ENCODE results near the gene BRI3.
"Not testable (repeated sequence)": the region's sequence is repeated elsewhere in the genome, so short reads cannot be mapped to it uniquely, and the experiment has no call there.

BRI3 gene

DNA sequence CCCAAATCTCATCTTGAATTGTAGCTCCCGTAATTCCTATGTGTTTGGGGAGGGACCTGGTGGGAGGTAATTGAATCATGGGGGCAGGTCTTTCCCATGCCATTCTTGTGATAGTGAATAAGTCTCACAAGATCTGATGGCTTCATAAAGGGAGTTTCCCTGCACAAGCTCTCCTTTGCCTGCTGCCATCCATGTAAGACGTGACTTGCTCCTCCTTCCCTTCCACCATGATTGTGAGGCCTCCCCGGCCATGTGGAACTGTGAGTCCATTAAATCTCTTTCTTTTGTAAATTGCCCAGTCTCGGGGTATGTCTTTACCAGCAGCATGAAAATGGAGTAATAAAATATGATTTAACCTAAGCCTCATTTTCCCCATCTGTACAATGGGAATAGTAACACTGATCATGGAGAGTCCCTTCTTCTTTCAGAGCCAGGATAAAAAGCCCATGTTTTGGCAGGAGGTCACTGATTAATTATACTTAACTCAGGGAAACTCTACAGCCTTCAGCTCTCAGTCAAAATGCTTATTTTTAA lies 34.6 kb downstream of the BRI3 start:
- not testable (repeated sequence) for DNase-seq

GRCh38 chr7:98317366-98318040 lies 36.0 kb downstream of the BRI3 start:
- no peak for DNase-seq

- DNase-seq: no peak
Observed at GRCh38 chr7:98319176-98319575, 37.7 kb downstream of the BRI3 start.

DNA sequence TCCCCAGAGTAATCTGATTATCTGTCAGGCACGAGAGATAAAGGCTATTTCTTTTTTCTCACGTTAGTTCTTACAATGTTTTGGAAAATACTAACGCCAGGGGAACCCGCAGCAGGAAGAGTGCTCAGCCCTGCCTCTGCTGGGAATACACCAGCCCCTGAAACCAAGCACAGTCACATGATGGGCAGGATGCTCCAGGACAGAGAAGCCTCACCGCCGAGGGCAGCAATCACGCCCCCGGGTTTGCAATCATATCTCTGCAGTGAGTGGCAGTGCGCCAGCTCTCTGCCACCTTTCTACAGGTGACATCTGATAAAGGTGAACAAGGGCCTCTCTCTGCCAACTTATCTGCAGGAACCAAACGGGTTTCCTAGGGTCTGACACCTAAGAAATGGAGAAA lies 39.8 kb downstream of the BRI3 start:
- DNase-seq: no peak

GRCh38 chr7:98322331-98323270 lies 41.1 kb downstream of the BRI3 start:
- DNase-seq: no peak

DNA sequence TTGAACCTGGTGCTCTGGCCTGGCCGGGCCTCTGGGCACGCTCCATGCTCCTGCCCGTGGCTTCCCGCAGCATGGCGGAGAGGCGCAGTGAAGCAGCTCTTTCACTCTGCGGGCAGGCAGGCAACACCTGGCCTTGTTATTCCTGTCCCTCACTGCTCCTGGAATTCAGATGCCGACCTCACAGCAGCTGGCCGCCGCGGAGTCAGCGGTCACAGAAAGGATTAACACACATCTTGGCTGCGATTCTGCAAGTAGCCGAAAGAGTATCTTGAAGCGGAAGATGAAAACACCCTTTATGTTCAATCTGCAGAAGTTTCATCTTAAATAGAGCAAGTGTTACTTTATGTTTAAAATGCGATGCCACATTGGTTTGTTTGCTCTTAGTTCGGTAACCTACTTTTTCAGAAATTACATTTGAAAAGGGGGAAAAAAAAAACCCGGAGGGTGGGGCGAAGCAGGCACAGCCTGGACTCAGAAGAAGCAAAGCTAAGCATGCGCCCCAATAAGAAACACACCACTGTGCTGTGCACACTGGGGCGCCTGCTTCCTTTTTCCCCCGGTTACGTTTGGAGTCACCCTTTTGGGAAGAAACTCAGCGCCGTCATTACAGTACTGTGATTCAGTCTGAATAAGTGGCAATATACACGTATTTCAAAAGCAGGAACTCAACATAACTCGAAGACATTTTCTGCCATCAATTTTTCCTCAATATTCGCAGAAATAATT lies 42.3 kb downstream of the BRI3 start:
- DNase-seq: no peak

GRCh38 chr7:98324782-98325181 lies 43.3 kb downstream of the BRI3 start:
- no peak for DNase-seq

DNA sequence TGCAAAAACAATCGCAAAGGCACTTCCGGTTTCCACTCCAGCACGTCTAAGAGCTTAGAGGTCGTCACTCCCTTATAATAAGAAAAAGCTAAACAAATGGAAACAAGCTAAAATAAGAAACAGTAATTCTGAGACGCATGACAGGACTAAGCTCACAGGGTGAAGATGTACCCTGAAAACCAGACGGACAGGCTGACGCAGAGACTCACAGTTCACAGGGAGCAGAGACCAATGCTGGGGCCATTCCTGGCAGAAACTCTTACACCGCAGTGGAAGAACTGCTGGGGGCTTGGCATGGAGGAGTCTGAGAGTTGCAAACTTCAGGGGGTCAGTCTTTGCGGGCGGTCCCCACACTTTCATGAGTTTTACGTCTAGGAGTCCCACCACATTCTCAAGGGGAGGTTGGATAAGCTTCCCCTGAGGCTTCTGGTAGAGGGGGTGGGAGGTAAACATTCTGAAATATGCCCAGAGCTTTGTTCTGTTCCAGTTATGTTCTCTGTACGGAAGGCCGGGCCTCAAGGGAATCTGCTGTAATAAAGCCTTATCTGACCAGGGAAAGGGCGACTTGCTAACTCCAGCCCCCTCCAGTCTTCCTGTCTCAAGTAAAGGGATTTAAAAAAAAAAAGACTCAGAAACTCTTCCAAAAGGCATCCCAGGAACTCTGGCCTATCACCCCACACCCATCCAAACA lies 47.8 kb downstream of the BRI3 start:
- no peak for DNase-seq

GRCh38 chr7:98329791-98330373 lies 48.4 kb downstream of the BRI3 start:
- DNase-seq: no peak

DNA sequence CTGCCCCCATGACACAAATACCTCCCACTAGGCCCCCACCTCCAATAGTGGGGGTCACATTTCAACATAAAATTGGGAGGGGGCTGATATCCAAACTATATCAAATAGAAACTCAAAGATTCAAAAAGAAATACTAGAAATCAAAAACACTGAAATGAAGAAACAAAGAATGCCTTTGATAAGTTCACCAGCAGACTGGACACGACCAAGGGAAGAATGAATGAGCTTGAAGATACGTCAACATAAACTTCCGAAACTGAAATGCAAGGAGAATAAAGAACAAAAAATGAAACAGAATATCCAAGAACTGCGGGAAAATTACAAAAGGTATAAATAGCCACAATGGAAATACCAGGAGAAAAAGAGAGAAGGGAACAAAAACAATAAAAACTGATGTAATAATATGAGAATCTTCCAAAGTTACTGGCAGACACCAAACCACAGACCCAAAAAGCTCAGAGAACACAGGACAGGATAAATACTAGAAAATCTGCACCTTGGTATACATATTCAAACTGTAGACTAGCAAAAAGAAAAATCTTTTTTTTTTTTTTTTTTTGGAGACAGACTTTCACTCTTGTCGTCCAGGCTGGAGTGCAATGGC lies 49.5 kb downstream of the BRI3 start:
- DNase-seq: no peak

DNA sequence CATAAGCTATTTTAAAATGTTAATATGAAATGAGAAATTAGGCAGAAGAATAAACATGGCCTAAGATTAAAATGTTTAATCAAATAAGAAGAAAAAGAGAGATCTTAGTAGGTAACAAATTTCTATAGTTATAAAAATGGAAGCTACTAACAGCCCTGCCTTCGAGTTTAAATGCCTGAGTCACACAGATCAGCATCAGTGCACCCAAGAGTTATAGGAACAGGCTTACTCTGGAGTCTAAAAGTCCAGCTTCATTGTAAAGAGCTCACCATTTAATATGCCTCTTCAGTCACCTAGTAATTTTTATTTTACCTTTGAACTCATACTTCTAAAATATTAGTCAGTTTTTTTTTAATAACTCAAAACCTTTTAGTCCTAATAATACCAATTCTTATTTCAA lies 52.6 kb downstream of the BRI3 start:
- DNase-seq: no peak

DNA sequence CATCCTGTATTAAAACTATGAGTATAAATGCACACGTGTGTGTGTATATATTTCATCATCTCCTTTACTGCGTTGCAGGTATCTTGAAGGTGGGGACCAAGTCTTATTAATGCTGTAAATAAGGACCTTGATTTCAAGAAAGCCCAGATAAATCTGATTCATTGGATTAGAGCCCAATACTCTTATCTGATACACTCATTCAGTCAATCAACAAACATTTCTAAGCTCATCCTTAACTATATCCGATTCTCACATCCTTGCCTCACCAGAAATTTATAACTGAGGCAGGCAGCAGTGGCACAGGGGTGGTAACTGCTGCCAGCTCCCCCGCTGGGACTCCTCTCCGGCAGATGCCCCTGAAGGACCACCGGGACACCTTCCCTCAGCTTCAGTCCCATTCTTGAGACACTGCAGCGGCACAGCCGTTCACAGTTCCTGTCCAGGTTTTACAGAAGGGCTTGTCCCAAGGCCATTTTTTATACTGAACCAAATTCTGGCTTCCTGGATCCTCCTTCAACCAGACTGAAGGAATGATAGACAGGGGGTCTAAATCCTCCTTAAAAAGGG lies 54.0 kb downstream of the BRI3 start:
- no peak for DNase-seq

- DNase-seq: no peak
Observed at GRCh38 chr7:98338441-98338840, 57.0 kb downstream of the BRI3 start.

- DNase-seq: no peak
Observed at GRCh38 chr7:98339043-98339442, 57.6 kb downstream of the BRI3 start.

DNA sequence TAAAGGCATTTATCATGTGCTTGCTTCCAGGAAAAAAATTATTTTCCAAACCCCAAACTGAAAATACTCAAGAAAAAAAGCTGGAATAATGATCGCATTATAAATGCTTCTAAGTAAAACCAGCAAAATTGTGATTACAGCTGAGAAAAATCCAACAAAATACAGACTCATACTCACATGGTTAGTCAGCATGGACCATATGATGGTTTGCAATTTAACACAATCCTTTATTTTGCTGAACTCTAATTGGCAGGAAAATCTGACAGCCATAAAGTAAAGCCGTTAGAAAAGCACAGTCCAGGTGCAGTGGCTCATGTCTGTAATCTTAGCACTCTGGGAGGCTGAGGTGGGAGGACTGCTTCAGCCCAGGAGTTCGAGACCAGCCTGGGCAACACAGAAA lies 59.6 kb downstream of the BRI3 start:
- no peak for DNase-seq

All from T1000 (cell line).